ENCODE measurements around the gene KLHL29. TPM values are rescaled to one million over a fixed set of nuclear protein-coding genes. Genes with fewer than 3 reads are reported as not detected.

KLHL29 gene
- total and polyA plus RNA-seq, 8 donors = 0.91 to 6.6 (median 2.6) TPM

DNA sequence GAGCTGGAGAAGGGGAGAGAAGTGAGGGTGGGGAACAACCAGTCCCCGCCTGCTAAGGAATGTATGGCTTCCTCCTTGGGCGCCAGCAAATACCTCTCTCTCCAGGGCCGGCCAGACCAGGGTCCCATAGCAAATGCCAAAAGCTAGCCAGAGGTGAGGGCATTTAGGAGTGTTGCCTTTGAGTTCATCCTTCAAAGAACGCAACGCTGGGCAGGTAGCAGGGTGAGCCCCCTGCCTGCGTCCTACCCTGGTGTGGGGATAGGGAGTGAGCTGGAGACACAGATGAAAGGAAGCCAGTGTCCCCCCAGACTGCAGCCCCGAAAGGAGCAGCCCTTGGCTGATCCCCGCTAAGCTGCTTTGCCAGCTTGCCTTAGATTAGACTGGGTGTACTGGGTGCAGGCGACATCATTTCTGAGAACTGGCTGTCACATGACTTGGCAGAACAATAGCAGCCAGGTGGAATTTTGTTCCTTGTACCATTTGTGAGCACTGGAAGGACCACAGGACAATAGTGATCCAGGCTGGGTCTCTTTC lies 40.4 kb downstream of the KLHL29 start:
- H3K9me3 ChIP-seq = no peaks in the 10 kb centered on the region
- no peaks in the 10 kb centered on the region for H3K27me3 ChIP-seq
- FAIRE-seq (no peak), DNase-seq (no peak), ATAC-seq (peak in 3 of 4 donors; percentile 31 to 85 (median 51))
- H3K27ac ChIP-seq = no peak overlapping the region
- no peak overlapping the region for H3K4me3 ChIP-seq
- TF ChIP-seq, protein P1, sequence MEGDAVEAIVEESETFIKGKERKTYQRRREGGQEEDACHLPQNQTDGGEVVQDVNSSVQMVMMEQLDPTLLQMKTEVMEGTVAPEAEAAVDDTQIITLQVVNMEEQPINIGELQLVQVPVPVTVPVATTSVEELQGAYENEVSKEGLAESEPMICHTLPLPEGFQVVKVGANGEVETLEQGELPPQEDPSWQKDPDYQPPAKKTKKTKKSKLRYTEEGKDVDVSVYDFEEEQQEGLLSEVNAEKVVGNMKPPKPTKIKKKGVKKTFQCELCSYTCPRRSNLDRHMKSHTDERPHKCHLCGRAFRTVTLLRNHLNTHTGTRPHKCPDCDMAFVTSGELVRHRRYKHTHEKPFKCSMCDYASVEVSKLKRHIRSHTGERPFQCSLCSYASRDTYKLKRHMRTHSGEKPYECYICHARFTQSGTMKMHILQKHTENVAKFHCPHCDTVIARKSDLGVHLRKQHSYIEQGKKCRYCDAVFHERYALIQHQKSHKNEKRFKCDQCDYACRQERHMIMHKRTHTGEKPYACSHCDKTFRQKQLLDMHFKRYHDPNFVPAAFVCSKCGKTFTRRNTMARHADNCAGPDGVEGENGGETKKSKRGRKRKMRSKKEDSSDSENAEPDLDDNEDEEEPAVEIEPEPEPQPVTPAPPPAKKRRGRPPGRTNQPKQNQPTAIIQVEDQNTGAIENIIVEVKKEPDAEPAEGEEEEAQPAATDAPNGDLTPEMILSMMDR (IDR thresholded peaks at IDR 0.05) = no peak
- 55 to 61% methylated on average over 9 of the region's 9 CpGs for WGBS, 2 donors
- intact Hi-C loops (cut with DNase I) = no loop called here
- peaks cover 0 to 5% (median 0%) of the 10 kb centered on the region in 3 donors for H3K4me1 ChIP-seq
- H3K36me3 ChIP-seq = no peaks in the 10 kb centered on the region

DNA sequence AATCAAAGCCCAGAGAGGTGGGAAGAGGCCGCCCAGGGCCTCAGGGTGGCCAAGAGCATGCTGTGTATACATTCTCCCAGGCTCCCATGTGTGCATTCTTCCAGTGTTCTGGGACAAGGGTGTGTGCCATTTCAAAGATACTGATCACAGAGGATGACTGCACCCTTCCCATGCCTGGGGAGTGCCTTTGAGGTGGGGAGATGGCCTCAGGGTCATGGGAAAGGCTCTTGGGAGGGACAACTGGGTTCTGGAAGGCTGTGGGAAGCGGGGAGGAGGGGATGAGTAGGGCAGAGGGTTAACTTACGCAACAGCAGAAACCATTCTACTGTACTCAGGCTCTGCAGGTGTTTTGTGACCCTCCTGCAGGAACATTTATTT lies 40.9 kb downstream of the KLHL29 start:
- ATAC-seq (no peak), FAIRE-seq (no peak), DNase-seq (no peak)
- intact Hi-C loops (cut with DNase I) = no loop called here
- Histone ChIP-seq H3K27ac (no peak overlapping the region), H3K9me3 (no peaks in the 10 kb centered on the region), H3K4me1 (peaks cover 0 to 5% (median 0%) of the 10 kb centered on the region in 3 donors), H3K4me3 (no peak overlapping the region), H3K36me3 (no peaks in the 10 kb centered on the region), H3K27me3 (no peaks in the 10 kb centered on the region)
- WGBS, 2 donors = 90 to 93% methylated on average over 3 of the region's 3 CpGs
- TF ChIP-seq, protein P1 (IDR thresholded peaks at IDR 0.05) = no peak

DNA sequence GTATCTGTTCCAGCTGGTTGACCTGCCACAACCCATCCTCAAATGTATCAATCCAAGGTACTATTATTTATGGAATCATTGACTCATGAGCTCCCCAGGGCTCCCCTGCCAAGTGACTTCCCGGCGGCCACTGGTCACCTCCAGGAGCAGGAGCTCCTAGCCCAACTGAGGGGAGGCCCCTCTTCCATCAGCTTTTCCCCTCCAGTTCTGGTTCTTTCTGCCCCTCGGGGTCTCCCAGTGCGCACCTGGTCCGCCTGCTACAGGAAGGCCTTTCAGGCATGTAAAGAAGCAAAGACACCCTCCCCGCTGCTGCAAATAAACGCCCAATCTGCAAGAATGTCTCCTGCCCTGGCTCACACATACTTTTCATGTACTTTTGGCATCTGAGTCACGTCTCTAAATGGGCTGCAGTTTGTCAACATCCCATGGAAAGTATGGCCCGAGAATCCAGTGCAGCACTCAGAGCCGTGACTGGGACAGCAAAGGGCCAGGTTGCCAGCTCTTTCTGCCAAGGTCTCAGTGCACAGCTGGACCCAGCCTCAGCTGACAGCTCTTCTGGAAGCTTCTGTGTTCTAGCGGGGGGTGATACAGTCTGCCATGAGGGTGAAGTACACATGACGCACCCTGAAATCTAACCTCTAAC lies 41.4 kb downstream of the KLHL29 start:
- 69 to 77% methylated on average over 12 of the region's 12 CpGs for WGBS, 2 donors
- TF ChIP-seq, protein P1 (IDR thresholded peaks at IDR 0.05) = no peak
- Histone ChIP-seq H3K4me3 (no peak overlapping the region), H3K27ac (no peak overlapping the region), H3K4me1 (peaks cover 0 to 5% (median 0%) of the 10 kb centered on the region in 3 donors), H3K36me3 (no peaks in the 10 kb centered on the region), H3K9me3 (no peaks in the 10 kb centered on the region), H3K27me3 (no peaks in the 10 kb centered on the region)
- intact Hi-C loops (cut with DNase I) = no loop called here
- ATAC-seq (peak in 1 of 4 donors; percentile 41), FAIRE-seq (no peak), DNase-seq (no peak)

DNA sequence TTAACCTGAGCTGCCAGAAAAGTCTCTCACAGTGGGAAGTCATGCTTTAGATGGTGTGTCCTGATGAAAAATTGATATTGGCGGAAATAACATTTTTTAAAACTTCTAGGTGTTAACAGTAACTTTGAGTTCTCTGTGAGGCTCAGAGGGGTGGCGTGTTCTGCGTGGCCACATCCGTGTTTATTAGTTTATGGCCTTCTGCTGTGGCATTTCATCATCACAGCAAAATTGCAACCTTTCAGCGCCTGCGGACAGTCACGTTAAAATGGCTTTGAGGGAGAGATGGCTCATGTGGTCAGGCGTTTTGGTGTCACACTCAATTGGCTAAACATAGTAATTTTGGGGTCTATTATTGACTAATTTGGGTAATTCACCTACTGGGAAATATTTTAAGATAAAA lies 42.4 kb downstream of the KLHL29 start:
- TF ChIP-seq, protein P1 (IDR thresholded peaks at IDR 0.05) = no peak
- DNase-seq = no peak
- Histone ChIP-seq H3K4me1 (peaks cover 0 to 5% (median 0%) of the 10 kb centered on the region in 3 donors), H3K27ac (no peak overlapping the region), H3K36me3 (no peaks in the 10 kb centered on the region), H3K27me3 (no peaks in the 10 kb centered on the region), H3K9me3 (no peaks in the 10 kb centered on the region), H3K4me3 (no peak overlapping the region)
- WGBS, 2 donors = 82 to 85% methylated on average over 8 of the region's 8 CpGs
- ATAC-seq = no peak
- FAIRE-seq = no peak
- intact Hi-C loops (cut with DNase I) = no loop called here

DNA sequence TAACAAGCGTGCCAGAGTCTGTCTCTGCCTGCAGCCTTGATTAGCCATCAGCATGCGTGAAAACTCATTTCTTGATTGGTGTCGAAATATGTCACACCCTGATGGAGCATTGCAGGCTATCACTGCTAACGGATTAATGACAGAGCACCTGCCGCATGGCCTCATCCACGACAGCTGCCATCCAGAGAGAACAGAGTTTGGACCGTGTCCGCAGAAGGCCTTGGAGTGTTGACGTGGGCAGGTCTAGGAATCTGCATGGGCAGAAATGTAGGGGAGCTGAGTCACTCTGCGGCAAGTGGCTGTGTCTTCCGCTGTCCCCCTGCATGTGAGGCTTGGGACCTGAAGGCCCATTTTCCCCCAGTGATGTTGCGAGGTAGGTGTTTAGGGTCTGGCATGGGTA lies 43.0 kb downstream of the KLHL29 start:
- no peaks in the 10 kb centered on the region for H3K9me3 ChIP-seq
- H3K27ac ChIP-seq = no peak overlapping the region
- 81 to 84% methylated on average over 12 of the region's 12 CpGs for WGBS, 2 donors
- no peaks in the 10 kb centered on the region for H3K27me3 ChIP-seq
- TF ChIP-seq, protein P1 (IDR thresholded peaks at IDR 0.05) = no peak
- H3K36me3 ChIP-seq = no peaks in the 10 kb centered on the region
- FAIRE-seq = no peak
- no peak overlapping the region for H3K4me3 ChIP-seq
- intact Hi-C loops (cut with DNase I) = no loop called here
- peaks cover 0 to 5% (median 0%) of the 10 kb centered on the region in 3 donors for H3K4me1 ChIP-seq
- no peak for ATAC-seq
- no peak for DNase-seq

All from pancreas (tissue), 10 donors.